ENCODE results near the gene CMAS.

- TF ChIP-seq BACH2 (CRISPR knock-in tag; IDR thresholded peaks at IDR 0.05; ENCODE audit: borderline replicate concordance) (no peak), ZFP3 (CRISPR knock-in tag; IDR thresholded peaks at IDR 0.05) (no peak), PPARA (CRISPR knock-in tag; IDR thresholded peaks at IDR 0.05; ENCODE audit: borderline replicate concordance) (no peak), RARB (CRISPR knock-in tag; IDR thresholded peaks at IDR 0.05) (no peak), ARNTL (CRISPR knock-in tag; IDR thresholded peaks at IDR 0.05; ENCODE audit: borderline replicate concordance, low read depth) (no peak), CSRNP3 (CRISPR knock-in tag; IDR thresholded peaks at IDR 0.05) (no peak), ZFP30 (CRISPR knock-in tag; IDR thresholded peaks at IDR 0.05) (no peak), OSR1 (CRISPR knock-in tag; IDR thresholded peaks at IDR 0.05) (no peak), CREB5 (CRISPR knock-in tag; IDR thresholded peaks at IDR 0.05; ENCODE audit: low read depth) (no peak), PATZ1 (CRISPR knock-in tag; IDR thresholded peaks at IDR 0.05; ENCODE audit: borderline replicate concordance) (no peak)
These were observed 1.5 kb downstream of the CMAS start for GRCh38 chr12:22047494-22047893.

Measured in SK-N-SH treated with all-trans-retinoic acid at 6 μM for 48 hours (cell line).